ENCODE measurements around the gene ZKSCAN4.

The ZKSCAN4 gene

GRCh38 chr6:28206527-28206926 lies 45.5 kb downstream of the ZKSCAN4 start:
- H3K27ac ChIP-seq (ENCODE audit: low read length) = no peak overlapping the region
- peaks cover 10 to 14% of the 10 kb centered on the region in 2 donors for H3K9me3 ChIP-seq (ENCODE audit: control insufficient read depth in 1 of 2, low read length in 2 of 2)
- H3K36me3 ChIP-seq (ENCODE audit: control insufficient read depth in 1 of 2, insufficient read depth in 2 of 2, low read length in 2 of 2) = no peaks in the 10 kb centered on the region
- H3K4me1 ChIP-seq (ENCODE audit: control insufficient read depth in 1 of 2, insufficient read depth in 2 of 2, low read length in 2 of 2) = peaks cover 0 to 5% of the 10 kb centered on the region in 2 donors
- H3K4me3 ChIP-seq (ENCODE audit: low read depth in 1 of 2, low read length in 2 of 2) = no peak overlapping the region
- peaks cover 36% of the 10 kb centered on the region for H3K27me3 ChIP-seq (ENCODE audit: low read depth, low read length)

- Histone ChIP-seq H3K4me3 (ENCODE audit: low read depth in 1 of 2, low read length in 2 of 2) (no peak overlapping the region), H3K36me3 (ENCODE audit: control insufficient read depth in 1 of 2, insufficient read depth in 2 of 2, low read length in 2 of 2) (no peaks in the 10 kb centered on the region), H3K4me1 (ENCODE audit: control insufficient read depth in 1 of 2, insufficient read depth in 2 of 2, low read length in 2 of 2) (peaks cover 0 to 5% of the 10 kb centered on the region in 2 donors), H3K27me3 (ENCODE audit: low read depth, low read length) (peaks cover 33% of the 10 kb centered on the region), H3K27ac (ENCODE audit: low read length) (no peak overlapping the region), H3K9me3 (ENCODE audit: control insufficient read depth in 1 of 2, low read length in 2 of 2) (peaks cover 10 to 14% of the 10 kb centered on the region in 2 donors)
Measured at GRCh38 chr6:28205879-28206278, 46.2 kb downstream of the ZKSCAN4 start.

GRCh38 chr6:28203201-28203600 lies 48.9 kb downstream of the ZKSCAN4 start:
- peaks cover 14% of the 10 kb centered on the region for H3K27me3 ChIP-seq (ENCODE audit: low read depth, low read length)
- peaks cover 15 to 18% of the 10 kb centered on the region in 2 donors for H3K9me3 ChIP-seq (ENCODE audit: control insufficient read depth in 1 of 2, low read length in 2 of 2)
- H3K27ac ChIP-seq (ENCODE audit: low read length) = no peak overlapping the region
- H3K36me3 ChIP-seq (ENCODE audit: control insufficient read depth in 1 of 2, insufficient read depth in 2 of 2, low read length in 2 of 2) = no peaks in the 10 kb centered on the region
- H3K4me1 ChIP-seq (ENCODE audit: control insufficient read depth in 1 of 2, insufficient read depth in 2 of 2, low read length in 2 of 2) = peaks cover 0 to 5% of the 10 kb centered on the region in 2 donors
- H3K4me3 ChIP-seq (ENCODE audit: low read depth in 1 of 2, low read length in 2 of 2) = no peak overlapping the region

GRCh38 chr6:28200020-28200419 lies 52.0 kb downstream of the ZKSCAN4 start:
- Histone ChIP-seq H3K4me3 (ENCODE audit: low read depth in 1 of 2, low read length in 2 of 2) (no peak overlapping the region), H3K4me1 (ENCODE audit: control insufficient read depth in 1 of 2, insufficient read depth in 2 of 2, low read length in 2 of 2) (no peaks in the 10 kb centered on the region), H3K9me3 (ENCODE audit: control insufficient read depth in 1 of 2, low read length in 2 of 2) (peaks cover 5 to 22% of the 10 kb centered on the region in 2 donors), H3K27me3 (ENCODE audit: low read depth, low read length) (no peaks in the 10 kb centered on the region), H3K36me3 (ENCODE audit: control insufficient read depth in 1 of 2, insufficient read depth in 2 of 2, low read length in 2 of 2) (no peaks in the 10 kb centered on the region), H3K27ac (ENCODE audit: low read length) (no peak overlapping the region)
